Breast epithelium (tissue), 4 donors: ENCODE results near the gene IL27RA. TPM values are rescaled to one million over a fixed set of nuclear protein-coding genes. Genes with fewer than 3 reads are reported as not detected.

Source experiments
- DNase-seq, 2 donors: peaks; one replicate each; pipeline ENCODE4 v3.0.0-alpha.2; 2019; ENCODE audit warnings: low spot score in 2 of 2
- H3K27ac ChIP-seq, 2 donors: fragments of 200-600 bp; sonication (generic) in 1 of 2; one replicate each; pipeline ENCODE4 v1.5.1; 2016 to 2019; ENCODE audit warnings: mild to moderate bottlenecking in 1 of 2
- H3K27me3 ChIP-seq, 2 donors: fragments of 200-600 bp; sonication (generic) in 1 of 2; one replicate each; pipeline versions ENCODE4 v1.5.1 to v1.6.0; 2017 to 2019; ENCODE audit warnings: control low read depth in 1 of 2, mild to moderate bottlenecking in 1 of 2
- H3K36me3 ChIP-seq: fragments of 200-600 bp; one replicate; pipeline ENCODE4 v1.5.1; 2019
- H3K4me1 ChIP-seq, 2 donors: fragments of 200-600 bp; sonication (generic); one replicate each; pipeline ENCODE4 v1.5.1; 2016 to 2019; ENCODE audit warnings: control low read depth in 1 of 2
- H3K4me3 ChIP-seq, 3 donors: fragments of 200-600 bp; sonication (generic); 1 replicate in 2 of 3; 2 replicates in 1 of 3; pipeline ENCODE4 v1.5.1; 2016 to 2019; ENCODE audit warnings: mild to moderate bottlenecking in 3 of 3, moderate library complexity in 2 of 3
- H3K9me3 ChIP-seq, 2 donors: fragments of 200-600 bp; sonication (generic) in 1 of 2; one replicate each; pipeline ENCODE4 v1.5.1; 2016 to 2019; ENCODE audit warnings: control low read depth in 1 of 2
- POLR2A ChIP-seq: fragments of 450-650 bp; IDR thresholded peaks from one replicate; pipeline ENCODE4 v1.6.1; 2016; ENCODE audit warnings: antibody characterized with exemption, mild to moderate bottlenecking, moderate library complexity
- POLR2AphosphoS5 ChIP-seq, 3 donors: sonication (generic); formaldehyde crosslinking; IDR thresholded peaks; one replicate each; pipeline ENCODE4 v1.6.1; 2017; ENCODE audit warnings: antibody characterized with exemption in 3 of 3
- intact Hi-C: fragments of 100-400 bp; cut with DNase I; formaldehyde crosslinking; loops from one replicate; pipeline ENCODE4 v1.15.1; 2023; ENCODE audit warnings: low total_unique reads
- total RNA-seq, 3 donors: library from RNA; depleted of rRNA; stranded (reverse); fragments of >200 nt; gene quantifications; one replicate each; pipeline ENCODE4 v1.1.0, GENCODE V29; 2016
- TF ChIP-seq, protein P1 (sequence below), 3 donors: fragments of 450-650 bp; IDR thresholded peaks; one replicate each; pipeline ENCODE4 v1.5.1; 2016 to 2017; ENCODE audit warnings: antibody characterized with exemption in 3 of 3, mild to moderate bottlenecking in 3 of 3, moderate library complexity in 3 of 3

The IL27RA gene
- total RNA-seq, 3 donors from 2014 or later: 5.1 to 11.0 (median 5.2) TPM

DNA sequence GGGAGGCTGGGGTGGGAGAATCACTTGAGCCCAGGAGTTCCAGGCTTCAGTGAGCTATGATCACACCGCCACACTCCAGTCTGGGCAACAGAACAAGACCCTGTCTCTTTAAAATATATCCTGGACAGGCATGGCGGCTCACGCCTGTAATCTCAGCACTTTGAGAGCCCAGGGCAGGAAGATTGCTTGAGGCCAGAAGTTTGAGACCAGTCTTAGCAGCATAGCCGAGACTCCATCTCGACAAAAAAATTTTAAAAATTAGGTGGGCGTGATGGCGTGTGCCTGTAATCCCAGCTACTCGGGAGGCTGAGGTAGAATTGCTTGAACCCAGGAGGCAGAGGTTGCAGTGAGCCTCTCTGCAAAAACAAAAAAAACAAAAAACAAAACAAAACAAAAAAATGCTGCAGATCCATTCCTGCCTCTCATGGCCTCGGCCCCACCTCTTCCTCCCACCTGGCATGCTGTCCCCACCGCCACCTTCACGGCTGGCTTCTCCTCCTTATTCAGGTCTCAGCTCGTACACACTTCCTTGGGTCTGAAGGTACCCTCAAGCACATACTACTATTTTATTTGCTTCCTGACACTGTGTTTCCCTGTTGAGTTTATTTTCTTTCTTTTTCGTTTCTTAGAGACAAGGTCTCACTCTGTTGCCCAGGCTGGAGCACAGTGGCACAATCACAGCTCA, 30.7 kb upstream of the IL27RA start:
- DNase-seq: no peak
- H3K27me3 ChIP-seq: no peaks in the 10 kb centered on the region
- H3K4me3 ChIP-seq: no peak overlapping the region
- H3K4me1 ChIP-seq: peaks cover 0 to 21% of the 10 kb centered on the region in 2 donors
- no peaks in the 10 kb centered on the region for H3K36me3 ChIP-seq
- TF ChIP-seq, protein P1, sequence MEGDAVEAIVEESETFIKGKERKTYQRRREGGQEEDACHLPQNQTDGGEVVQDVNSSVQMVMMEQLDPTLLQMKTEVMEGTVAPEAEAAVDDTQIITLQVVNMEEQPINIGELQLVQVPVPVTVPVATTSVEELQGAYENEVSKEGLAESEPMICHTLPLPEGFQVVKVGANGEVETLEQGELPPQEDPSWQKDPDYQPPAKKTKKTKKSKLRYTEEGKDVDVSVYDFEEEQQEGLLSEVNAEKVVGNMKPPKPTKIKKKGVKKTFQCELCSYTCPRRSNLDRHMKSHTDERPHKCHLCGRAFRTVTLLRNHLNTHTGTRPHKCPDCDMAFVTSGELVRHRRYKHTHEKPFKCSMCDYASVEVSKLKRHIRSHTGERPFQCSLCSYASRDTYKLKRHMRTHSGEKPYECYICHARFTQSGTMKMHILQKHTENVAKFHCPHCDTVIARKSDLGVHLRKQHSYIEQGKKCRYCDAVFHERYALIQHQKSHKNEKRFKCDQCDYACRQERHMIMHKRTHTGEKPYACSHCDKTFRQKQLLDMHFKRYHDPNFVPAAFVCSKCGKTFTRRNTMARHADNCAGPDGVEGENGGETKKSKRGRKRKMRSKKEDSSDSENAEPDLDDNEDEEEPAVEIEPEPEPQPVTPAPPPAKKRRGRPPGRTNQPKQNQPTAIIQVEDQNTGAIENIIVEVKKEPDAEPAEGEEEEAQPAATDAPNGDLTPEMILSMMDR (IDR thresholded peaks at IDR 0.05): no peak
- TF ChIP-seq POLR2A (no peak), POLR2AphosphoS5 (IDR thresholded peaks at IDR 0.05) (no peak)
- peak overlapping the region; percentile 41 to 100 for H3K27ac ChIP-seq
- intact Hi-C loops: no loop called here
- H3K9me3 ChIP-seq: peaks cover 0 to 8% of the 10 kb centered on the region in 2 donors

DNA sequence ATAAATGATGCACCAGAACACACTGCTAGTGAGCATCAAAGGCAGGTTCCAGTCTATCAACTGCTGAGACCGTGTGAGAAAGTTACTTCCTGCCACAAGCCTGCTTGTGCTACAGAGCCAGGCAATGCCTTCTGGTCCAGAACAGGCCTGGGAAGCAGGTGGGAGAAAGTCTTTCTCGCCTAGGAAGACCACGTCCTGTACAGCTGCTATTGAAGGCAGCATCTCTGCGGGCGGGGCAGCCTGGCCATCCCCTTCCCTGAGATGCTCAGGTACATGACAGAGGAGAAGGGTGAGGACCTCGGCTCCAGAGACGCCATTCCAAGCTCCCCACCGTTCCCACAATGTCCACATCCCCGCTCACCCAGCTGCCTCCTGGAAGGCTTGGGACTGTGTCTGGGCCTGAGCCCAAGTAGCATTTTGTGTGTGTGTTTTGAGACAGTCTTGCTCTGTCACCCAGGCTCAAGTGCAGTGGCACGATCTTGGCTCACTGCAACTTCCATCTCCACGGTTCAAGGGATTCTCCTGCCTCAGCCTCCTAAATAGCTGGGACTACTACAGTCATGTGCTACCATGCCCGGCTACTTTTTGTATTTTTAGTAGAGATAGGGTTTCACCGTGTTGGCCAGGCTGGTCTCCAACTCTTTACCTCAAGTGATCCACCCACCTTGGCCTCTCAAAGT, 28.9 kb upstream of the IL27RA start:
- TF ChIP-seq, protein P1 (IDR thresholded peaks at IDR 0.05): no peak
- no peak for TF ChIP-seq POLR2AphosphoS5 (IDR thresholded peaks at IDR 0.05)
- no peak for TF ChIP-seq POLR2A
- DNase-seq: no peak
- no peaks in the 10 kb centered on the region for H3K27me3 ChIP-seq
- H3K4me3 ChIP-seq: no peak overlapping the region
- H3K27ac ChIP-seq: peak overlapping the region; percentile 99 to 100
- intact Hi-C loops: no loop called here
- peaks cover 0 to 8% of the 10 kb centered on the region in 2 donors for H3K9me3 ChIP-seq
- no peaks in the 10 kb centered on the region for H3K36me3 ChIP-seq
- H3K4me1 ChIP-seq: peaks cover 0 to 21% of the 10 kb centered on the region in 2 donors

DNA sequence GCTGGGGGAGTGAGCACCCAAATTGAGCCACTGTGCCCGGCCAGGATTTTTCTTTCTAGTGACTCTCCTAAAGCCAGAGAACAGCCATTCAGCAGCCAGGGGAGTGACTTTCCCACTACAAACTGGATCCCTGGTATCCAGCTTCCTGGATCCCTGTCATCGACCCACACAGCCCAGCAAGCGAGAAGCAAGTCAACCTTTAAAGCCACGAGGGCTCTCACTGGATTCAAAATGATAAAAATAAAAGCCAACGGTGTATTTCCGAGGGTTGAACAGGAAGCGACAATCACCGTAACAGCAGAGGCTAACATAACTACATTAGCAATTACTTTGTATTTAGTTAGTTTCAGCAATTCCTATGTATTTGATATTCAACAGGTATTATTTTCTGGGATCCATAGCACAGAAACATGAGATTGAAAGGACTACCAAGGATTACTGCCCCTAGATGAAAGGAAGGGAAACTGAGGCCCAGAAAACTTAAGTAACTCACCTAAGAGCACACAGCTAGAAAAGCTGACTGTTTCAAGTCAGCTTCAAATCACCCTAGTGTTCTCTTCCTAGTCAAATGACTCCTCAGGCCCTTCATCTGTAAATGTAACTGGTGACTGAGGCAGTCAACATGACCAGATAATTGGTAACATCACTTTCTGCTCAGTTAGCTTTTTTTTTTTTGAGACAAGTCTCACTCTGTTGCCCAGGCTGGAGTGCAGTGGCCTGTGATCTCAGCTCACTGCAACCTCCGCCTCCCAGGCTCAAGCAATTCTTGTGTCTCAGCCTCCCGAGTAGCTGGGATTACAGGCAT, 28.1 kb upstream of the IL27RA start:
- DNase-seq: no peak
- Histone ChIP-seq H3K27ac (peak overlapping the region; percentile 99 to 100), H3K36me3 (no peaks in the 10 kb centered on the region), H3K9me3 (peaks cover 0 to 8% of the 10 kb centered on the region in 2 donors), H3K4me3 (no peak overlapping the region), H3K27me3 (no peaks in the 10 kb centered on the region), H3K4me1 (peaks cover 0 to 21% of the 10 kb centered on the region in 2 donors)
- TF ChIP-seq POLR2A (no peak), POLR2AphosphoS5 (IDR thresholded peaks at IDR 0.05) (no peak)
- TF ChIP-seq, protein P1 (IDR thresholded peaks at IDR 0.05): no peak
- intact Hi-C loops: no loop called here

DNA sequence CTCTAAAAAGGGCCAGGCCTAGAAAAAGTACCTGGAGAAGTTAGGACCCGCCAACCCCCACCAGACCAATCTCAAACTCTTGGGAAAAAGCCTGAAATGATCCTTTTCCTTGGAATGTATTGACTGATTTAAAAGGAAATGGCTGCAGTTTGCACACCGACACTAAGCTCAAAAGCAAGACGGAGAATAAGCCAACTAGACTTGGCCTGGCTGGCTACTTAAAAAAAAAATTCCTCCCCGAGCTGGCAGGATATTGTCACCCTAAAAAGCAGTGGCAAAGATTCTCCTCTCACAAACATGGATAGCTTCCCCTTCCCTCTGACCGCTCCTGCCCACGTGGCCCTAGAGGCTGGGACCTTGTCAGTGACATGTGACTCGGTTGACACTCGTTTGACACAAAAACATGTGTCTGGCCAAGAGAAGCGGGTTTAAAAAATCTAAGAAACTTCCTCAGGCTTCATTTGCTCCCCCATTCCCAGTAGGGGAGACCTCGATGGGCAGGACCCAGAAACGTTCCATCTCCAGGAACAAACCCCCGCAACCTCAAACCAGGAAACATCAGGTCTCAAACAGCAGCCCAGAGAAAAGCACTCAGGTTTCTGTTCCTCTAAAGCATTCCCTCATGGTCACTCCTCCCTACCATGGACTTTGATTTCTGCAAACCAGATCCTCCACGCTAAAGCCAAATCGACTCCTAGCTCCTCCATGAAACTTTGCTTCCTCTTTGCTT, 26.8 kb upstream of the IL27RA start:
- Histone ChIP-seq H3K4me1 (peaks cover 0 to 21% of the 10 kb centered on the region in 2 donors), H3K27ac (peak overlapping the region; percentile 99 to 100), H3K27me3 (no peaks in the 10 kb centered on the region), H3K9me3 (no peaks in the 10 kb centered on the region), H3K4me3 (peak overlapping the region; percentile 76 to 88 (median 78)), H3K36me3 (no peaks in the 10 kb centered on the region)
- TF ChIP-seq POLR2AphosphoS5 (IDR thresholded peaks at IDR 0.05) (peak in 2 of 3 donors; percentile 34 to 51), POLR2A (no peak)
- TF ChIP-seq, protein P1 (IDR thresholded peaks at IDR 0.05): no peak
- DNase-seq: peak in 1 of 2 donors; percentile 83
- intact Hi-C loops: no loop called here
